Ishikawa (cell line): ENCODE measurements around the gene NUDT14.

Experiments used
- CEBPB ChIP-seq: IDR thresholded peaks from 2 replicates; pipeline ENCODE4 v1.6.1; 2012
- CREB1 ChIP-seq: IDR thresholded peaks from 2 replicates; pipeline ENCODE4 v1.6.1; 2012; ENCODE audit warnings: low read depth
- EGR1 ChIP-seq: IDR thresholded peaks from 2 replicates; pipeline ENCODE4 v1.6.1; 2012
- EP300 ChIP-seq: IDR thresholded peaks from 2 replicates; pipeline ENCODE4 v1.6.1; 2012; ENCODE audit warnings: borderline replicate concordance
- FOXM1 ChIP-seq: IDR thresholded peaks from 2 replicates; pipeline ENCODE4 v1.6.1; 2012; ENCODE audit warnings: low read depth, borderline replicate concordance
- MAX ChIP-seq: IDR thresholded peaks from 2 replicates; pipeline ENCODE4 v1.6.1; 2012
- NFIC ChIP-seq: IDR thresholded peaks from 2 replicates; pipeline ENCODE4 v1.6.1; 2012
- RAD21 ChIP-seq: IDR thresholded peaks from 2 replicates; pipeline ENCODE4 v1.6.1; 2012; ENCODE audit warnings: low read depth
- TAF1 ChIP-seq: IDR thresholded peaks from 2 replicates; pipeline ENCODE4 v1.6.1; 2012; ENCODE audit warnings: low read depth, mild to moderate bottlenecking
- TCF12 ChIP-seq: IDR thresholded peaks from 2 replicates; pipeline ENCODE4 v1.6.1; 2012; ENCODE audit warnings: low read depth
- TEAD4 ChIP-seq: IDR thresholded peaks from 2 replicates; pipeline ENCODE4 v1.6.1; 2012
- YY1 ChIP-seq: IDR thresholded peaks from 2 replicates; pipeline ENCODE4 v1.6.1; 2012; ENCODE audit warnings: low read depth
- ZBTB7A ChIP-seq: IDR thresholded peaks from 2 replicates; pipeline ENCODE4 v1.6.1; 2012; ENCODE audit warnings: low read depth
- TF ChIP-seq, protein P1 (sequence below): IDR thresholded peaks from 2 replicates; pipeline ENCODE4 v1.6.1; 2012
- TF ChIP-seq, protein P2 (sequence below): IDR thresholded peaks from 2 replicates; pipeline ENCODE4 v1.6.1; 2012; ENCODE audit warnings: low read depth, mild to moderate bottlenecking

NUDT14 gene

GRCh38 chr14:105168093-105168420, 13.1 kb downstream of the NUDT14 start:
- no peak for TF ChIP-seq NFIC
- TF ChIP-seq EP300: no peak

- TF ChIP-seq, protein P1, sequence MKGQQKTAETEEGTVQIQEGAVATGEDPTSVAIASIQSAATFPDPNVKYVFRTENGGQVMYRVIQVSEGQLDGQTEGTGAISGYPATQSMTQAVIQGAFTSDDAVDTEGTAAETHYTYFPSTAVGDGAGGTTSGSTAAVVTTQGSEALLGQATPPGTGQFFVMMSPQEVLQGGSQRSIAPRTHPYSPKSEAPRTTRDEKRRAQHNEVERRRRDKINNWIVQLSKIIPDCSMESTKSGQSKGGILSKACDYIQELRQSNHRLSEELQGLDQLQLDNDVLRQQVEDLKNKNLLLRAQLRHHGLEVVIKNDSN: 0 out of 2 replicates have a peak, but pooled peaks have one; percentile 27
- TF ChIP-seq TAF1 (no peak), TCF12 (peak; percentile 66; the same call in 1 of the 2 replicates), MAX (peak; percentile 91), RAD21 (no peak), CEBPB (no peak), CREB1 (no peak), EP300 (no peak; the same call in 1 of the 2 replicates), TEAD4 (peak; percentile 47), EGR1 (peak; percentile 58; the same call in 1 of the 2 replicates), NFIC (peak; percentile 70), ZBTB7A (no peak; the same call in 1 of the 2 replicates), FOXM1 (no peak), YY1 (no peak)
- TF ChIP-seq, protein P2, sequence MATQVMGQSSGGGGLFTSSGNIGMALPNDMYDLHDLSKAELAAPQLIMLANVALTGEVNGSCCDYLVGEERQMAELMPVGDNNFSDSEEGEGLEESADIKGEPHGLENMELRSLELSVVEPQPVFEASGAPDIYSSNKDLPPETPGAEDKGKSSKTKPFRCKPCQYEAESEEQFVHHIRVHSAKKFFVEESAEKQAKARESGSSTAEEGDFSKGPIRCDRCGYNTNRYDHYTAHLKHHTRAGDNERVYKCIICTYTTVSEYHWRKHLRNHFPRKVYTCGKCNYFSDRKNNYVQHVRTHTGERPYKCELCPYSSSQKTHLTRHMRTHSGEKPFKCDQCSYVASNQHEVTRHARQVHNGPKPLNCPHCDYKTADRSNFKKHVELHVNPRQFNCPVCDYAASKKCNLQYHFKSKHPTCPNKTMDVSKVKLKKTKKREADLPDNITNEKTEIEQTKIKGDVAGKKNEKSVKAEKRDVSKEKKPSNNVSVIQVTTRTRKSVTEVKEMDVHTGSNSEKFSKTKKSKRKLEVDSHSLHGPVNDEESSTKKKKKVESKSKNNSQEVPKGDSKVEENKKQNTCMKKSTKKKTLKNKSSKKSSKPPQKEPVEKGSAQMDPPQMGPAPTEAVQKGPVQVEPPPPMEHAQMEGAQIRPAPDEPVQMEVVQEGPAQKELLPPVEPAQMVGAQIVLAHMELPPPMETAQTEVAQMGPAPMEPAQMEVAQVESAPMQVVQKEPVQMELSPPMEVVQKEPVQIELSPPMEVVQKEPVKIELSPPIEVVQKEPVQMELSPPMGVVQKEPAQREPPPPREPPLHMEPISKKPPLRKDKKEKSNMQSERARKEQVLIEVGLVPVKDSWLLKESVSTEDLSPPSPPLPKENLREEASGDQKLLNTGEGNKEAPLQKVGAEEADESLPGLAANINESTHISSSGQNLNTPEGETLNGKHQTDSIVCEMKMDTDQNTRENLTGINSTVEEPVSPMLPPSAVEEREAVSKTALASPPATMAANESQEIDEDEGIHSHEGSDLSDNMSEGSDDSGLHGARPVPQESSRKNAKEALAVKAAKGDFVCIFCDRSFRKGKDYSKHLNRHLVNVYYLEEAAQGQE: no peak
Observed at GRCh38 chr14:105167303-105168092, 13.6 kb downstream of the NUDT14 start.

- TF ChIP-seq YY1 (no peak), NFIC (no peak), RAD21 (no peak), TAF1 (no peak), CEBPB (no peak), TCF12 (no peak), EP300 (no peak), FOXM1 (no peak)
- TF ChIP-seq, protein P1: no peak
Observed at GRCh38 chr14:105166571-105167302, 14.4 kb downstream of the NUDT14 start.

- TF ChIP-seq TCF12: peak; percentile 72
- TF ChIP-seq TAF1: 0 out of 2 replicates have a peak, but pooled peaks have one; percentile 5
- peak; percentile 49 for TF ChIP-seq MAX
- TF ChIP-seq CEBPB: no peak
- no peak for TF ChIP-seq CREB1
- TF ChIP-seq, protein P2: no peak
- no peak for TF ChIP-seq YY1
- peak; percentile 37; the same call in 1 of the 2 replicates for TF ChIP-seq TEAD4
- TF ChIP-seq EP300: 0 out of 2 replicates have a peak, but pooled peaks have one; percentile 46
- no peak for TF ChIP-seq EGR1
- TF ChIP-seq NFIC: peak; percentile 87
- TF ChIP-seq RAD21: no peak; the same call in 1 of the 2 replicates
Observed at GRCh38 chr14:105165761-105166485, 15.2 kb downstream of the NUDT14 start.

DNA sequence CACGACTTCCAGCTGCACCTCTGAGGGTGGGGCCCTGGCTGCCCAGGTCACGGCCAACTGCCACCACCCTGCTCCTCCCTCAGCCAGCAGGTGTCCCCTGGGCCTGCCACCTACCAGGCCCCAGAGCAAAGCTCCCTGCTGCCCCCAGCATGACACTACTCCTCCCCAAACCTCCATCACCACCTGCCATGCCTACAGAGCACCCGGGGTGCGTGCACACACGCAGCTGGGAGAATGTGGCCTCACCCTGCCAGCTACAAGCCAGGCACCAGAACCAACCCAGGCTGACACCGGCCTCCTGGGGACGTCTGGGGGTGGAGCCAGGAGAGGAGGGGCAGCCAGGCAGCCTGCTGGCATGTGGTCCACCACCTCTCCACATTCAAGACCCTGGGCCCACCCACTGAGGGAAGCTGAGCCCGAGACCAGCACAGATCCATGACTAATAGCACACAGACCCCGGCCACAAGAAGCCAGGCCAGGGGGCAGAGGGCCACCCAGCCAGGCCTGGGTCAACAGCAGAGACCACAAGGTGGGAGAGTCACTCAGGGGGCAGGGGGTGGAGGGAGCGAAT, 15.9 kb downstream of the NUDT14 start:
- TF ChIP-seq TAF1 (0 out of 2 replicates have a peak, but pooled peaks have one; percentile 2), NFIC (peak; percentile 97), EGR1 (peak; percentile 52; the same call in 1 of the 2 replicates), CREB1 (no peak), FOXM1 (peak; percentile 92), TEAD4 (peak; percentile 95), ZBTB7A (peak; percentile 84), TCF12 (peak; percentile 100), CEBPB (peak; percentile 25; the same call in 1 of the 2 replicates), MAX (peak; percentile 92), RAD21 (peak; percentile 27; the same call in 1 of the 2 replicates), YY1 (peak; percentile 70), EP300 (peak; percentile 98)
- TF ChIP-seq, protein P2: no peak
- TF ChIP-seq, protein P1: peak; percentile 45; the same call in 1 of the 2 replicates
